ENCODE results near the gene TM4SF20.

TM4SF20 gene

GRCh38 chr2:227402321-227402720 lies 23.2 kb upstream of the TM4SF20 start:
- no peak for DNase-seq (ENCODE audit: insufficient read length, low spot score)
- TF ChIP-seq POLR2AphosphoS5 (IDR thresholded peaks at IDR 0.05; ENCODE audit: low read depth, low read length) (no peak), TAF1 (IDR thresholded peaks at IDR 0.05; ENCODE audit: low read depth, low read length) (no peak), PAX5 (IDR thresholded peaks at IDR 0.05; ENCODE audit: insufficient read depth, low read length, severe bottlenecking) (no peak), POU2F2 (IDR thresholded peaks at IDR 0.05; ENCODE audit: low read depth, low read length) (no peak), SPI1 (IDR thresholded peaks at IDR 0.05; ENCODE audit: low read depth, low read length) (no peak), POLR2A (IDR thresholded peaks at IDR 0.05; ENCODE audit: low read depth, low read length) (no peak)
- FAIRE-seq = no peak

- no peak for FAIRE-seq
- TF ChIP-seq POLR2AphosphoS5 (IDR thresholded peaks at IDR 0.05; ENCODE audit: low read depth, low read length) (no peak), POU2F2 (IDR thresholded peaks at IDR 0.05; ENCODE audit: low read depth, low read length) (no peak), PAX5 (IDR thresholded peaks at IDR 0.05; ENCODE audit: insufficient read depth, low read length, severe bottlenecking) (no peak), SPI1 (IDR thresholded peaks at IDR 0.05; ENCODE audit: low read depth, low read length) (no peak), TAF1 (IDR thresholded peaks at IDR 0.05; ENCODE audit: low read depth, low read length) (no peak), POLR2A (IDR thresholded peaks at IDR 0.05; ENCODE audit: low read depth, low read length) (no peak)
- no peak for DNase-seq (ENCODE audit: insufficient read length, low spot score)
Measured at GRCh38 chr2:227401550-227401949, 22.4 kb upstream of the TM4SF20 start.

GRCh38 chr2:227398684-227399670 lies 19.9 kb upstream of the TM4SF20 start:
- DNase-seq (ENCODE audit: insufficient read length, low spot score) (no peak), FAIRE-seq (no peak)
- TF ChIP-seq SPI1 (IDR thresholded peaks at IDR 0.05; ENCODE audit: low read depth, low read length) (no peak), PAX5 (IDR thresholded peaks at IDR 0.05; ENCODE audit: insufficient read depth, low read length, severe bottlenecking) (no peak), POLR2A (IDR thresholded peaks at IDR 0.05; ENCODE audit: low read depth, low read length) (no peak), POLR2AphosphoS5 (IDR thresholded peaks at IDR 0.05; ENCODE audit: low read depth, low read length) (no peak), POU2F2 (IDR thresholded peaks at IDR 0.05; ENCODE audit: low read depth, low read length) (no peak), TAF1 (IDR thresholded peaks at IDR 0.05; ENCODE audit: low read depth, low read length) (no peak)

GRCh38 chr2:227397562-227397961 lies 18.5 kb upstream of the TM4SF20 start:
- no peak for DNase-seq (ENCODE audit: insufficient read length, low spot score)
- FAIRE-seq = no peak
- TF ChIP-seq TAF1 (IDR thresholded peaks at IDR 0.05; ENCODE audit: low read depth, low read length) (no peak), PAX5 (IDR thresholded peaks at IDR 0.05; ENCODE audit: insufficient read depth, low read length, severe bottlenecking) (no peak), POU2F2 (IDR thresholded peaks at IDR 0.05; ENCODE audit: low read depth, low read length) (no peak), SPI1 (IDR thresholded peaks at IDR 0.05; ENCODE audit: low read depth, low read length) (no peak), POLR2AphosphoS5 (IDR thresholded peaks at IDR 0.05; ENCODE audit: low read depth, low read length) (no peak)

- FAIRE-seq = no peak
- no peak for TF ChIP-seq SPI1 (IDR thresholded peaks at IDR 0.05; ENCODE audit: low read depth, low read length)
- no peak for DNase-seq (ENCODE audit: insufficient read length, low spot score)
Measured at GRCh38 chr2:227395556-227395955, 16.4 kb upstream of the TM4SF20 start.

GRCh38 chr2:227394401-227394800 lies 15.3 kb upstream of the TM4SF20 start:
- no peak for DNase-seq (ENCODE audit: insufficient read length, low spot score)
- FAIRE-seq = no peak
- TF ChIP-seq POU2F2 (IDR thresholded peaks at IDR 0.05; ENCODE audit: low read depth, low read length) = no peak
- no peak for TF ChIP-seq POLR2AphosphoS5 (IDR thresholded peaks at IDR 0.05; ENCODE audit: low read depth, low read length)
- no peak for TF ChIP-seq PAX5 (IDR thresholded peaks at IDR 0.05; ENCODE audit: insufficient read depth, low read length, severe bottlenecking)
- no peak for TF ChIP-seq TAF1 (IDR thresholded peaks at IDR 0.05; ENCODE audit: low read depth, low read length)
- TF ChIP-seq SPI1 (IDR thresholded peaks at IDR 0.05; ENCODE audit: low read depth, low read length) = no peak
- TF ChIP-seq POLR2A (IDR thresholded peaks at IDR 0.05; ENCODE audit: low read depth, low read length) = no peak

GRCh38 chr2:227390468-227391256 lies 11.6 kb upstream of the TM4SF20 start:
- DNase-seq (ENCODE audit: insufficient read length, low spot score) (no peak), FAIRE-seq (no peak)
- no peak for TF ChIP-seq PAX5 (IDR thresholded peaks at IDR 0.05; ENCODE audit: insufficient read depth, low read length, severe bottlenecking)
- no peak for TF ChIP-seq TAF1 (IDR thresholded peaks at IDR 0.05; ENCODE audit: low read depth, low read length)
- no peak for TF ChIP-seq SPI1 (IDR thresholded peaks at IDR 0.05; ENCODE audit: low read depth, low read length)
- TF ChIP-seq POLR2AphosphoS5 (IDR thresholded peaks at IDR 0.05; ENCODE audit: low read depth, low read length) = no peak
- TF ChIP-seq POLR2A (IDR thresholded peaks at IDR 0.05; ENCODE audit: low read depth, low read length) = no peak
- TF ChIP-seq POU2F2 (IDR thresholded peaks at IDR 0.05; ENCODE audit: low read depth, low read length) = no peak

- FAIRE-seq = no peak
- TF ChIP-seq TAF1 (IDR thresholded peaks at IDR 0.05; ENCODE audit: low read depth, low read length) (no peak), POU2F2 (IDR thresholded peaks at IDR 0.05; ENCODE audit: low read depth, low read length) (no peak), POLR2A (IDR thresholded peaks at IDR 0.05; ENCODE audit: low read depth, low read length) (no peak), SPI1 (IDR thresholded peaks at IDR 0.05; ENCODE audit: low read depth, low read length) (no peak), PAX5 (IDR thresholded peaks at IDR 0.05; ENCODE audit: insufficient read depth, low read length, severe bottlenecking) (no peak), POLR2AphosphoS5 (IDR thresholded peaks at IDR 0.05; ENCODE audit: low read depth, low read length) (no peak)
- DNase-seq (ENCODE audit: insufficient read length, low spot score) = no peak
Measured at GRCh38 chr2:227389661-227390060, 10.6 kb upstream of the TM4SF20 start.

GRCh38 chr2:227389231-227389630 lies 10.1 kb upstream of the TM4SF20 start:
- FAIRE-seq (no peak), DNase-seq (ENCODE audit: insufficient read length, low spot score) (no peak)
- TF ChIP-seq TAF1 (IDR thresholded peaks at IDR 0.05; ENCODE audit: low read depth, low read length) = no peak
- TF ChIP-seq POLR2AphosphoS5 (IDR thresholded peaks at IDR 0.05; ENCODE audit: low read depth, low read length) = no peak
- no peak for TF ChIP-seq SPI1 (IDR thresholded peaks at IDR 0.05; ENCODE audit: low read depth, low read length)
- TF ChIP-seq PAX5 (IDR thresholded peaks at IDR 0.05; ENCODE audit: insufficient read depth, low read length, severe bottlenecking) = no peak
- TF ChIP-seq POLR2A (IDR thresholded peaks at IDR 0.05; ENCODE audit: low read depth, low read length) = no peak
- no peak for TF ChIP-seq POU2F2 (IDR thresholded peaks at IDR 0.05; ENCODE audit: low read depth, low read length)
